ENCODE results near the gene PRKD3. TPM values are rescaled to one million over a fixed set of nuclear protein-coding genes. Genes with fewer than 3 reads are reported as not detected.

PRKD3 gene
- total and polyA plus RNA-seq, 2 donors (not counting 1 experiment from before 2014, with no cell fraction given): 48.0 to 67.7 TPM

DNA sequence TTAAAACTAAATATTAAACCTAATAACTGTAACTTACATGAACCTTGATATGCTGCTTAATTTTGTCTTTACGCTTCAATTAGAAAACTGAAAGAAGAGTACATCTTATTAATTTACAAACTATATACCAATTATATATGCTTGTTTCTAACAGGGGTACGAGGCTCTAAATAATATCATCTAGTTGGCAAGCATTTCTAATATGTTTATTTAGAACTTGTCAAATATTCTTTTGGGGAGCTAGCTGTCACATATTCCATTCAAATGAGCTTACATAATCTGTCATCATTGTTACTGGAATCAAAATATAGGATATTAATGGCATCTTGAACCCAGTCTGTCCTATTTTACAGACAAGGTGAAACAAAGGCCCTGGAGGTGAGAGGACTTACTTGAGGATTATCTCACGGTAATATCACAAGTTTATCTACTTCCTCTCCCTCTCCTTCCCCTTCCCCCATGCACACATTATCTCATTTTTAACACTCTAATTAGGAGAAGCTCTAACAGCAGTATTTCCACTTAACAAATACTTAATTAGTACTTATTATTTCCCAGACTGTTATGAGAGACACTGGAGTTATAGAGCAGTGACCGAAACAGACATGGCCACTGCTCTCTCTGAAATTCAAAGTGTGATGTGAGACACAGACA lies 3.5 kb downstream of the PRKD3 start:
- Histone ChIP-seq H3K4me1 (ENCODE audit: control insufficient read depth, extremely low read depth, insufficient read depth, low read length) (peaks cover 7% of the 10 kb centered on the region), H3K4me3 (replicated peaks in 1 of 4; ENCODE audit: control extremely low read depth in 1 of 4, insufficient read depth in 1 of 4, low read depth in 3 of 4, low read length in 4 of 4) (peak overlapping the region in 1 of 4 experiments; percentile 74), H2AFZ (ENCODE audit: low read length) (no peak overlapping the region), H3K4me2 (ENCODE audit: extremely low read depth, insufficient read depth, low read length) (no peak overlapping the region), H3K9me3 (ENCODE audit: control insufficient read depth, insufficient read depth, low read depth, low read length) (no peaks in the 10 kb centered on the region), H3K9ac (ENCODE audit: insufficient read depth, low read length) (no peak overlapping the region), H3K27ac (ENCODE audit: insufficient read depth, low read length) (no peak overlapping the region), H3K36me3 (ENCODE audit: control insufficient read depth, insufficient read depth, low read length) (peaks cover under 1% of the 10 kb centered on the region), H3K27me3 (ENCODE audit: control insufficient read depth, insufficient read depth, low read length) (no peaks in the 10 kb centered on the region), H3K79me2 (ENCODE audit: control insufficient read depth, insufficient read depth, low read length) (peaks cover 59% of the 10 kb centered on the region), H4K20me1 (ENCODE audit: control insufficient read depth, extremely low read depth, insufficient read depth, low read length) (no peaks in the 10 kb centered on the region)
- DNase-seq (ENCODE audit: low read depth in 2 of 2): no peak
- TF ChIP-seq CTCF (conservative IDR thresholded peaks at IDR 0.05 in 1 of 2, IDR thresholded peaks at IDR 0.05 in 1 of 2; ENCODE audit: low read depth in 1 of 2, low read length in 2 of 2) (no peak), EZH2 (IDR thresholded peaks at IDR 0.05; ENCODE audit: low read length, missing control alignments) (no peak)

DNA sequence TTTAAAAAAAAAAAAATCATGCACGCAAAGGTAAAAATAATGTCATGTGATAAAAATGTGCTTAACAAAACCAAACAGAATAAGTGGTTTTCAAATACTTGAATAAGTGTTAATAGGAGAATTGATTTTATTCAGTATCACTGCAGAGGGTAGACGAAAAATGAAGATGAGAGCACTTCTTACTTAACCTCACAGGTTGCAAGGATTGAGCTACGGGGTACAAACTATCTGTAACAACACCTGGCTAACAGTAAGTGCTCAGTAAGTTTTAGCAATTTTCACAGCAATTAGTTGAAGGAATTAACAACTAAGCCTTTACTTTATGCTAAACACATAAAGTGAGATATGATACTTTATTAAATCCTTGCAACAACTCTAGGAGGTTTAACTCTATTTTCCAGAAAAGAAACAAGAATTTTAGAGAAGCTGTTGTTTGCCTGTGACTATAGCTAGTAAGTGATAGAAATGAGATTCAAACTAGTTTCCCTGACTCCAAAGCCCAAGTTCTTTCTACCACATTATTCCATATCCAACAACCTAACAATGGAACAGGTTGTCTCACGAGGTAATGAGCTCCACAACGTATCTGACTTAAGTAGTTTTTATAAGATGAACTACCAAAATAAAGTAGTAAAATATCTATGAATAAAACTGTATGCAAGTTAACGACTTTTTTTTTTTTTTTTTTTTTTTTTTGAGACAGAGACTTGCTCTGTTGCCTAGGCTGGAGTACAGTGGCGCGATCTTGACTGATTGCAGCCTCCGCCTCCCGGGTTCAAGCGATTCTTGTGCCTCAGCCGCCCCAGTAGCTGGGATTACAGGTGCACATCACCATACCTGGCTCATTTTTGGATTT lies 4.7 kb downstream of the PRKD3 start:
- H3K27ac ChIP-seq (ENCODE audit: insufficient read depth, low read length): no peak overlapping the region
- peaks cover 67% of the 10 kb centered on the region for H3K79me2 ChIP-seq (ENCODE audit: control insufficient read depth, insufficient read depth, low read length)
- DNase-seq (ENCODE audit: low read depth in 2 of 2): no peak
- H3K9me3 ChIP-seq (ENCODE audit: control insufficient read depth, insufficient read depth, low read depth, low read length): no peaks in the 10 kb centered on the region
- no peak overlapping the region for H2AFZ ChIP-seq (ENCODE audit: low read length)
- no peaks in the 10 kb centered on the region for H3K27me3 ChIP-seq (ENCODE audit: control insufficient read depth, insufficient read depth, low read length)
- no peak overlapping the region for H3K4me2 ChIP-seq (ENCODE audit: extremely low read depth, insufficient read depth, low read length)
- no peaks in the 10 kb centered on the region for H4K20me1 ChIP-seq (ENCODE audit: control insufficient read depth, extremely low read depth, insufficient read depth, low read length)
- H3K9ac ChIP-seq (ENCODE audit: insufficient read depth, low read length): no peak overlapping the region
- peaks cover 5% of the 10 kb centered on the region for H3K4me1 ChIP-seq (ENCODE audit: control insufficient read depth, extremely low read depth, insufficient read depth, low read length)
- TF ChIP-seq EZH2 (IDR thresholded peaks at IDR 0.05; ENCODE audit: low read length, missing control alignments) (no peak), CTCF (conservative IDR thresholded peaks at IDR 0.05 in 1 of 2, IDR thresholded peaks at IDR 0.05 in 1 of 2; ENCODE audit: low read depth in 1 of 2, low read length in 2 of 2) (no peak)
- peaks cover 2% of the 10 kb centered on the region for H3K36me3 ChIP-seq (ENCODE audit: control insufficient read depth, insufficient read depth, low read length)
- H3K4me3 ChIP-seq (replicated peaks in 1 of 4; ENCODE audit: control extremely low read depth in 1 of 4, insufficient read depth in 1 of 4, low read depth in 3 of 4, low read length in 4 of 4): no peak overlapping the region

DNA sequence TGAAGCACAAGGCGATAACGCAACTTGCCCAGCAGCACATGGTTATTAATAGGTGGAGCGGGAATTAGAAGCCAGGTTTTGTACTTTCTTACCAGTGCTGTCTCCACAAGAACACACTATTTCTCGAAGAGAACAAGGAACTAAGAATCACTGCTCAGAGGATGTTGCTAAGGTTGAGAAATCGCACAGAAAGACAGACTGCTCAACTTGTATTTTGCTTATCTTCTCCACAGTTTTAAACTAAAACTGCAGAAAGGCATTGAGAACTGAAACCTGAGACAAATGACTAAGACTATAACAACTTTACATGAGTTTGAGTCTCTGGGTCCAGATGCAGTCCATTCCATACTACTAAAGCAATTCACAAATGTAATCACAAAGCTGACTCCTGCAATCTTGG lies 6.2 kb downstream of the PRKD3 start:
- TF ChIP-seq EZH2 (IDR thresholded peaks at IDR 0.05; ENCODE audit: low read length, missing control alignments) (no peak), CTCF (conservative IDR thresholded peaks at IDR 0.05 in 1 of 2, IDR thresholded peaks at IDR 0.05 in 1 of 2; ENCODE audit: low read depth in 1 of 2, low read length in 2 of 2) (no peak)
- Histone ChIP-seq H3K27ac (ENCODE audit: insufficient read depth, low read length) (no peak overlapping the region), H3K79me2 (ENCODE audit: control insufficient read depth, insufficient read depth, low read length) (peaks cover 69% of the 10 kb centered on the region), H3K4me1 (ENCODE audit: control insufficient read depth, extremely low read depth, insufficient read depth, low read length) (peaks cover 5% of the 10 kb centered on the region), H2AFZ (ENCODE audit: low read length) (no peak overlapping the region), H3K9ac (ENCODE audit: insufficient read depth, low read length) (no peak overlapping the region), H3K27me3 (ENCODE audit: control insufficient read depth, insufficient read depth, low read length) (no peaks in the 10 kb centered on the region), H3K4me3 (replicated peaks in 1 of 4; ENCODE audit: control extremely low read depth in 1 of 4, insufficient read depth in 1 of 4, low read depth in 3 of 4, low read length in 4 of 4) (peak overlapping the region in 1 of 4 experiments; percentile 25), H3K36me3 (ENCODE audit: control insufficient read depth, insufficient read depth, low read length) (peaks cover 2% of the 10 kb centered on the region), H3K9me3 (ENCODE audit: control insufficient read depth, insufficient read depth, low read depth, low read length) (no peaks in the 10 kb centered on the region), H4K20me1 (ENCODE audit: control insufficient read depth, extremely low read depth, insufficient read depth, low read length) (no peaks in the 10 kb centered on the region), H3K4me2 (ENCODE audit: extremely low read depth, insufficient read depth, low read length) (peak overlapping the region; percentile 26)
- peak; percentile 74 to 89 for DNase-seq (ENCODE audit: low read depth in 2 of 2)

Measured in fibroblast of lung (primary cell).